IPS-15b (cell line): ENCODE results near the gene ENSA.
"Not testable (repeated sequence)": the region's sequence is repeated elsewhere in the genome, so short reads cannot be mapped to it uniquely, and the experiment has no call there.

Experiments
- H3K27me3 ChIP-seq: one replicate; pipeline ENCODE4 v1.6.1; 2013; ENCODE audit warnings: low read length; ENCODE audit not compliant: control insufficient read depth, insufficient read depth
- H3K36me3 ChIP-seq: one replicate; pipeline ENCODE4 v1.6.1; 2013; ENCODE audit warnings: low read length; ENCODE audit not compliant: control insufficient read depth, insufficient read depth
- H3K4me1 ChIP-seq: one replicate; pipeline ENCODE4 v1.6.1; 2013; ENCODE audit warnings: mild to moderate bottlenecking, low read length; ENCODE audit not compliant: control insufficient read depth, insufficient read depth
- H3K4me3 ChIP-seq: one replicate; pipeline ENCODE4 v1.5.1; 2013; ENCODE audit warnings: low read depth, low read length
- H3K9ac ChIP-seq: one replicate; pipeline ENCODE4 v1.6.1; 2013; ENCODE audit warnings: low read depth, mild to moderate bottlenecking, low read length
- H3K9me3 ChIP-seq: one replicate; pipeline ENCODE4 v1.6.1; 2013; ENCODE audit warnings: mild to moderate bottlenecking, low read length; ENCODE audit not compliant: control insufficient read depth, insufficient read depth

Gene ENSA, protein sequence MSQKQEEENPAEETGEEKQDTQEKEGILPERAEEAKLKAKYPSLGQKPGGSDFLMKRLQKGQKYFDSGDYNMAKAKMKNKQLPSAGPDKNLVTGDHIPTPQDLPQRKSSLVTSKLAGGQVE

GRCh38 chr1:150629115-150629928 is at the start of gene ENSA:
Gene ENSA, minus strand, starts transcription at chr1:150629612. Its CDS starts 142 bp downstream, at chr1:150629470.
- Histone ChIP-seq H3K9me3 (no peaks in the 10 kb centered on the region), H3K4me1 (peaks cover 7% of the 10 kb centered on the region), H3K9ac (peak within 1 kb of the TSS; percentile 87), H3K27me3 (no peaks in the 10 kb centered on the region), H3K36me3 (peaks cover 20% of the 10 kb centered on the region), H3K4me3 (peak within 1 kb of the TSS; percentile 95)

- peaks cover 3% of the 10 kb centered on the region for H3K4me1 ChIP-seq
- H3K9me3 ChIP-seq, result no peaks in the 10 kb centered on the region
- H3K27me3 ChIP-seq, result no peaks in the 10 kb centered on the region
- no peak overlapping the region for H3K4me3 ChIP-seq
- H3K36me3 ChIP-seq, result peaks cover 2% of the 10 kb centered on the region
- H3K9ac ChIP-seq, result no peak overlapping the region
Measured at GRCh38 chr1:150678988-150679387, 49.6 kb upstream of the ENSA start.

DNA sequence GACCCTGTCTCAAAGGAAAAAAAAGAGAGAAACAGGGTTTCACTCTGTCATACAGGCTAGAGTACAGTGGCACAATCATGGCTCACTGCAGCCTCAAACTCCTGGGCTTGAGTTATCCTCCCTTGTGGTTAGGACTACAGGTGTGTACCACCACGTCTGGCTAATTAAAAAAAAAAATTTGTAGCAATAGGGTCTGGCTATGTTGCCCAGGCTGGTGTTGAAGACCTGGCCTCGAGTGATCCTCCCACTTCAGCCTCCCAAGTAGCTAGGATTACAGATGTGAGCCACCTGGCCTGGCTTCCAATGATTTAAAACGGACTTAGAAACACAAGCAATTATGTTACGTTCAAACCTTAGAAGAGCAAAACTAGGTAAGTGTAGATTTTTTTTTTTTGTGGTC is 45.5 kb upstream of the ENSA start:
- Histone ChIP-seq H3K9ac (no peak overlapping the region), H3K36me3 (peaks cover 2% of the 10 kb centered on the region), H3K9me3 (no peaks in the 10 kb centered on the region), H3K27me3 (no peaks in the 10 kb centered on the region), H3K4me3 (no peak overlapping the region), H3K4me1 (no peaks in the 10 kb centered on the region)

GRCh38 chr1:150663321-150663720 is 33.9 kb upstream of the ENSA start:
- no peaks in the 10 kb centered on the region for H3K27me3 ChIP-seq
- H3K9ac ChIP-seq, result no peak overlapping the region
- peaks cover 6% of the 10 kb centered on the region for H3K36me3 ChIP-seq
- no peak overlapping the region for H3K4me3 ChIP-seq
- no peaks in the 10 kb centered on the region for H3K4me1 ChIP-seq
- no peaks in the 10 kb centered on the region for H3K9me3 ChIP-seq

DNA sequence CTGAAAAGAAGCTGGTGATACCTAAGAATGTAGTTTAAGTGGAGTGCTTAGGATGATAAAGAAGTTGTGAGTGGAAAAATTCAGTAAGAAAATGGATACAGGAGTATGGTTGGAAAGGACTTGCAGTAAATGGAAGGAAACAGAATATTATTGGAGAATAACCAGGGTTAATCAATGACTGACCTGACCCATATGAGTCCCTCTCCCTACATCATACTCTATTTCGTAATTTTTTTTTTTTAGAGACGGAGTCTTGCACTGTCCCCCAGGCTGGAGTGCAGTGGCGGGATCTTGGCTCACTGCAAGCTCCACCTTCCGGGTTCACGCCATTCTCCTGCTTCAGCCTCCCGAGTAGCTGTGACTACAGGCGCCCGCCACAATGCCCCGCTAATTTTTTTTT is 33.4 kb upstream of the ENSA start:
- no peaks in the 10 kb centered on the region for H3K9me3 ChIP-seq
- H3K36me3 ChIP-seq, result peaks cover 6% of the 10 kb centered on the region
- no peaks in the 10 kb centered on the region for H3K4me1 ChIP-seq
- no peaks in the 10 kb centered on the region for H3K27me3 ChIP-seq
- no peak overlapping the region for H3K4me3 ChIP-seq
- no peak overlapping the region for H3K9ac ChIP-seq

DNA sequence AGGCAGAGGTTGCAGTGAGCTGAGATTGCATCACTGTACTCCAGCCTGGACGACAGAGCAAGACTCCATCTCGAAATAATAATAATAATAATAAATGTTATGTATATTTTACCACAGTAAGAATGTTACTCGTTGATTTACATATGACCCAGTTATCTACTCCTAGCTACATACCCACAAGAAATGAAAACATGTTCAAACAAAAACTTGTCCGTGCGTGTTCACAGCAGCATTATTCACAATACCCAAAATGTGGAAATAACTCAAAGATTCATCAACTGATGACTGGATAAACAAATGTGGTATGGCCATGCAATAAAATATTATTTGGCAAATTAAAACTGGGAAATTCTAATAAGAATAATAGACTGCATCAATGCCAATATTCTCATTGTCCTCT is 31.7 kb upstream of the ENSA start:
- no peaks in the 10 kb centered on the region for H3K27me3 ChIP-seq
- no peaks in the 10 kb centered on the region for H3K9me3 ChIP-seq
- no peaks in the 10 kb centered on the region for H3K4me1 ChIP-seq
- no peak overlapping the region for H3K9ac ChIP-seq
- no peak overlapping the region for H3K4me3 ChIP-seq
- H3K36me3 ChIP-seq, result peaks cover 6% of the 10 kb centered on the region

- Histone ChIP-seq H3K9ac (no peak overlapping the region), H3K36me3 (peaks cover 6% of the 10 kb centered on the region), H3K4me3 (no peak overlapping the region), H3K27me3 (no peaks in the 10 kb centered on the region), H3K4me1 (no peaks in the 10 kb centered on the region), H3K9me3 (no peaks in the 10 kb centered on the region)
Measured at GRCh38 chr1:150660584-150660983, 31.2 kb upstream of the ENSA start.

GRCh38 chr1:150657064-150657463 is 27.7 kb upstream of the ENSA start:
- not testable (repeated sequence) for H3K27me3 ChIP-seq, H3K9ac ChIP-seq, H3K9me3 ChIP-seq, H3K4me1 ChIP-seq, H3K4me3 ChIP-seq, H3K36me3 ChIP-seq

DNA sequence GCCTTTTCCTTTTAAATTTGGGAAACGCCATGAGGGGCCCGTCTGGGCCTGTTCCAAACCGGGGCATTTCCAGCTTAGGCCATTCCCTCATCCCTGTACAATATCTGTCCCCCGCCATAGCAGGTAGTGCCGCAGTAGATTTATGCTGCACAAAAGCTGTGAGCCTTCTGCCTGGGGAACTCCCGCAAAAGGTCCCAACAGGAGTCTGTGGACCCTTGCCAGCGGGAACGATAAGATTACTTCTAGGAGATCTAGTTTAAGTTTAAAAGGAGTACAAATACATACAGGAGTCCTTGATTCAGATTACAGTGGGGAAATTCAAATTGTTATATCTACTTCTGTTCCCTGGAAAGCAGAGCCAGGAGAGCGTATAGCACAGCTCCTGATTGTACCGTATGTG is 25.2 kb upstream of the ENSA start:
- H3K27me3 ChIP-seq, H3K9me3 ChIP-seq, H3K9ac ChIP-seq, H3K36me3 ChIP-seq, H3K4me3 ChIP-seq, H3K4me1 ChIP-seq: not testable (repeated sequence)

GRCh38 chr1:150650193-150650592 is 20.8 kb upstream of the ENSA start:
- Histone ChIP-seq H3K9ac (no peak overlapping the region), H3K36me3 (peaks cover 9% of the 10 kb centered on the region), H3K4me3 (no peak overlapping the region), H3K4me1 (no peaks in the 10 kb centered on the region), H3K9me3 (no peaks in the 10 kb centered on the region), H3K27me3 (no peaks in the 10 kb centered on the region)

- H3K9me3 ChIP-seq, result no peaks in the 10 kb centered on the region
- peaks cover 9% of the 10 kb centered on the region for H3K36me3 ChIP-seq
- H3K9ac ChIP-seq, result no peak overlapping the region
- H3K4me3 ChIP-seq, result no peak overlapping the region
- H3K4me1 ChIP-seq, result no peaks in the 10 kb centered on the region
- H3K27me3 ChIP-seq, result no peaks in the 10 kb centered on the region
Measured at GRCh38 chr1:150649441-150650075, 20.1 kb upstream of the ENSA start.

GRCh38 chr1:150642296-150642695 is 12.9 kb upstream of the ENSA start:
- H3K4me3 ChIP-seq, result no peak overlapping the region
- H3K36me3 ChIP-seq, result peaks cover 4% of the 10 kb centered on the region
- no peaks in the 10 kb centered on the region for H3K9me3 ChIP-seq
- peaks cover 13% of the 10 kb centered on the region for H3K4me1 ChIP-seq
- H3K9ac ChIP-seq, result no peak overlapping the region
- H3K27me3 ChIP-seq, result no peaks in the 10 kb centered on the region
